H7 (cell line): ENCODE measurements around the gene SLC51B. TPM values are rescaled to one million over a fixed set of nuclear protein-coding genes. Genes with fewer than 3 reads are reported as not detected.

ENCODE experiments used
- DNase-seq: peaks from one replicate; pipeline ENCODE4 v3.0.0; 2012
- H3K27me3 ChIP-seq: 2 replicates; pipeline ENCODE4 v1.6.0; 2011; ENCODE audit warnings: mild to moderate bottlenecking, low read length; ENCODE audit not compliant: control insufficient read depth, insufficient read depth
- H3K36me3 ChIP-seq: replicated peaks from 2 replicates; pipeline ENCODE4 v1.5.1; 2011; ENCODE audit warnings: low read length; ENCODE audit not compliant: control insufficient read depth, insufficient read depth
- H3K4me3 ChIP-seq: 2 replicates; pipeline ENCODE4 v1.5.1; 2011; ENCODE audit warnings: low read depth, mild to moderate bottlenecking, control low read depth, low read length, moderate library complexity; ENCODE audit not compliant: insufficient read depth
- total RNA-seq: library from RNA; depleted of rRNA; stranded (reverse); fragments of >200 nt; shearing (Covaris generic); gene quantifications from 2 replicates; pipeline ENCODE4 v1.2.3, GENCODE V29; 2014

The SLC51B gene
- total RNA-seq, 1 experiment from 2014 or later = not detected

- H3K27me3 ChIP-seq = no peaks in the 10 kb centered on the region; the same call in 1 of the 2 replicates
- H3K36me3 ChIP-seq = peaks cover 3% of the 10 kb centered on the region
- no peak overlapping the region for H3K4me3 ChIP-seq
- DNase-seq = peak; percentile 92
Observed at GRCh38 chr15:65054333-65055200, 9.4 kb downstream of the SLC51B start.

- Histone ChIP-seq H3K27me3 (no peaks in the 10 kb centered on the region), H3K4me3 (no peak overlapping the region), H3K36me3 (peaks cover 3% of the 10 kb centered on the region)
- peak; percentile 13 for DNase-seq
Observed at GRCh38 chr15:65055201-65055870, 10.1 kb downstream of the SLC51B start.

- peak; percentile 16 for DNase-seq
- Histone ChIP-seq H3K4me3 (no peak overlapping the region), H3K36me3 (peaks cover 3% of the 10 kb centered on the region)
Observed at GRCh38 chr15:65056106-65056505, 10.9 kb downstream of the SLC51B start.

GRCh38 chr15:65056868-65057548 is 11.8 kb downstream of the SLC51B start:
- no peak overlapping the region for H3K4me3 ChIP-seq
- peak; percentile 17 for DNase-seq
- H3K36me3 ChIP-seq = peaks cover 3% of the 10 kb centered on the region
- no peaks in the 10 kb centered on the region for H3K27me3 ChIP-seq

More at GRCh38 chr15:65056106-65056505, 10.9 kb downstream of the SLC51B start:
- H3K27me3 ChIP-seq = no peaks in the 10 kb centered on the region

- no peaks in the 10 kb centered on the region for H3K27me3 ChIP-seq
- H3K4me3 ChIP-seq = no peak overlapping the region
- peak; percentile 52 for DNase-seq
- peaks cover 3% of the 10 kb centered on the region for H3K36me3 ChIP-seq
Observed at GRCh38 chr15:65057549-65057940, 12.4 kb downstream of the SLC51B start.

GRCh38 chr15:65058394-65059368 is 13.5 kb downstream of the SLC51B start:
- no peaks in the 10 kb centered on the region for H3K27me3 ChIP-seq
- DNase-seq = peak; percentile 14
- peaks cover 3% of the 10 kb centered on the region for H3K36me3 ChIP-seq
- no peak overlapping the region for H3K4me3 ChIP-seq

- peaks cover 3% of the 10 kb centered on the region for H3K36me3 ChIP-seq
- DNase-seq = no peak
- H3K4me3 ChIP-seq = no peak overlapping the region
- H3K27me3 ChIP-seq = no peaks in the 10 kb centered on the region
Observed at GRCh38 chr15:65059369-65059750, 14.2 kb downstream of the SLC51B start.

GRCh38 chr15:65059931-65060596 is 14.9 kb downstream of the SLC51B start:
- Histone ChIP-seq H3K4me3 (no peak overlapping the region), H3K27me3 (no peaks in the 10 kb centered on the region), H3K36me3 (peaks cover 1% of the 10 kb centered on the region)
- no peak for DNase-seq

GRCh38 chr15:65060641-65061397 is 15.6 kb downstream of the SLC51B start:
- peak; percentile 32 for DNase-seq
- peaks cover 1% of the 10 kb centered on the region for H3K36me3 ChIP-seq
- H3K4me3 ChIP-seq = no peak overlapping the region
- H3K27me3 ChIP-seq = no peaks in the 10 kb centered on the region

- peaks cover 1% of the 10 kb centered on the region for H3K36me3 ChIP-seq
- no peak overlapping the region for H3K4me3 ChIP-seq
- H3K27me3 ChIP-seq = peaks cover under 1% of the 10 kb centered on the region; the same call in 1 of the 2 replicates
- DNase-seq = peak; percentile 10
Observed at GRCh38 chr15:65062061-65062460, 16.9 kb downstream of the SLC51B start.

- Histone ChIP-seq H3K27me3 (peaks cover 5% of the 10 kb centered on the region), H3K4me3 (no peak overlapping the region), H3K36me3 (no peaks in the 10 kb centered on the region; the same call in none of the 2 replicates)
- DNase-seq = no peak
Observed at GRCh38 chr15:65062726-65063125, 17.5 kb downstream of the SLC51B start.

GRCh38 chr15:65066001-65066634 is 20.9 kb downstream of the SLC51B start:
- H3K36me3 ChIP-seq = no peaks in the 10 kb centered on the region; the same call in 1 of the 2 replicates
- H3K27me3 ChIP-seq = peaks cover 5% of the 10 kb centered on the region
- H3K4me3 ChIP-seq = no peak overlapping the region
- DNase-seq = no peak
